ENCODE measurements around the gene FAM135A. TPM values are rescaled to one million over a fixed set of nuclear protein-coding genes. Genes with fewer than 3 reads are reported as not detected.

The FAM135A gene
- total RNA-seq, 1 donor from 2014 or later, result 33.4 TPM

GRCh38 chr6:70502484-70502883 is 89.2 kb downstream of the FAM135A start:
- no peak for TF ChIP-seq CTCF (conservative IDR thresholded peaks at IDR 0.05)
- no peak overlapping the region for H3K4me3 Mint-ChIP-seq
- H3K36me3 Mint-ChIP-seq, result peaks cover 56% of the 10 kb centered on the region
- H3K27me3 Mint-ChIP-seq, result no peaks in the 10 kb centered on the region
- H3K4me1 Mint-ChIP-seq (ENCODE audit: unreplicated experiment), result no peaks in the 10 kb centered on the region
- H3K9me3 Mint-ChIP-seq, result peaks cover 9% of the 10 kb centered on the region
- DNase-seq (ENCODE audit: extremely low spot score, unreplicated experiment), result no peak
- no peak overlapping the region for H3K27ac Mint-ChIP-seq

DNA sequence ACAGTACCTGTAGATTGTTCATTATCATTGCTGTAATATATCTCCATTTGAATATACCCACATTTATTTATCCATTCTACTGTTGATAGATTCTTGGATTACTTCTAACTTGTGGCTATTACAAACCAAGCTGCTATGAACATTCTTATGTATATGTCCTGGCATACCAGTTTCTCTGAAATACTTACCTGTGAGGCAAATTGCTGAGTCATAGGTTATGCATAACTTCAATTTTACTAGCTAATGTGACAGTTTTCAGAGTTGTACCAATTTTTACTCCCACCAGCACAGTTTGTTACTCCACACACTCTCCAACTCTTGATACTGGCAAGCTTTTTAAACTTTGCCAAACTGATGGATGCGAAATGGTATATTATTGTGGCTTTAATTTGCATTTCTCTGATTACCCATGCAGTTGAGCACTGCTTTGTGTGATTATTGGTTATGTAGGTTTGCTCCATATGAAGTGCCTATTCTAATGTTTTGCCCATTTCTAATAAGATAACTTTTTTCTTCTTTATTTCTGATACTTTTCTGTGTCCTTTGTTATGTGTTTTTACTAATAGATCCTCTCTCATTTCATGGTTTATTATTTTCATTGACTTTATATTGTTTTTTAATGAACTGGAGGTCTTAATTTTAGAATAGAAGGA is 90.6 kb downstream of the FAM135A start:
- peaks cover 9% of the 10 kb centered on the region for H3K9me3 Mint-ChIP-seq
- no peak for DNase-seq (ENCODE audit: extremely low spot score, unreplicated experiment)
- H3K27me3 Mint-ChIP-seq, result no peaks in the 10 kb centered on the region
- H3K36me3 Mint-ChIP-seq, result peaks cover 46% of the 10 kb centered on the region
- no peak overlapping the region for H3K27ac Mint-ChIP-seq
- TF ChIP-seq CTCF (conservative IDR thresholded peaks at IDR 0.05), result no peak
- no peak overlapping the region for H3K4me3 Mint-ChIP-seq
- H3K4me1 Mint-ChIP-seq (ENCODE audit: unreplicated experiment), result no peaks in the 10 kb centered on the region

DNA sequence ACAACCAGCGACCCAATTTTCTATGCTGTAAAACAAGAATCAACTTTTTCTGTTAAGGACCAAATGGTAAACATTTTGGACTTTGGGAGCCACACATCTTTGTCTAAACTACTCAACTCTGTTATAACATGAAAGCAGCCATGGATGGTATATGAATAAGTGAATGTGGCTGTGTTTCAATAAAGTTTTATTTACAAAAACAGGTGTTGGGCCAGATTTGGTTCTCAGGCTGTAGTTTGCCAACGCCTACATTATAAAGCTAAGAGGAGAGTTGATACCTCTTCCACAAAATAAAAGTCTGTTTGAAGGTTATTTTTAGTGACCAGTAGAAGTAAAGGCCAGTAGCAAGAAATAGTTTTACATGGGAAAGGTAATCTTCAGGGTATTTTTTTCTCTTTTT is 93.0 kb downstream of the FAM135A start:
- peaks cover 41% of the 10 kb centered on the region for H3K36me3 Mint-ChIP-seq
- no peak for TF ChIP-seq CTCF (conservative IDR thresholded peaks at IDR 0.05)
- H3K27me3 Mint-ChIP-seq, result no peaks in the 10 kb centered on the region
- H3K9me3 Mint-ChIP-seq, result peaks cover 4% of the 10 kb centered on the region
- no peak overlapping the region for H3K4me3 Mint-ChIP-seq
- no peak overlapping the region for H3K27ac Mint-ChIP-seq
- H3K4me1 Mint-ChIP-seq (ENCODE audit: unreplicated experiment), result no peaks in the 10 kb centered on the region
- no peak for DNase-seq (ENCODE audit: extremely low spot score, unreplicated experiment)

GRCh38 chr6:70507161-70507560 is 93.9 kb downstream of the FAM135A start:
- no peaks in the 10 kb centered on the region for H3K4me1 Mint-ChIP-seq (ENCODE audit: unreplicated experiment)
- peaks cover 35% of the 10 kb centered on the region for H3K36me3 Mint-ChIP-seq
- TF ChIP-seq CTCF (conservative IDR thresholded peaks at IDR 0.05), result no peak
- H3K4me3 Mint-ChIP-seq, result no peak overlapping the region
- no peak overlapping the region for H3K27ac Mint-ChIP-seq
- no peak for DNase-seq (ENCODE audit: extremely low spot score, unreplicated experiment)
- H3K9me3 Mint-ChIP-seq, result peaks cover 4% of the 10 kb centered on the region
- no peaks in the 10 kb centered on the region for H3K27me3 Mint-ChIP-seq

- no peak for TF ChIP-seq CTCF (conservative IDR thresholded peaks at IDR 0.05)
- Mint-ChIP-seq H3K4me1 (ENCODE audit: unreplicated experiment) (no peaks in the 10 kb centered on the region), H3K9me3 (peaks cover 4% of the 10 kb centered on the region), H3K4me3 (no peak overlapping the region), H3K27me3 (no peaks in the 10 kb centered on the region), H3K36me3 (peaks cover 20% of the 10 kb centered on the region), H3K27ac (no peak overlapping the region)
- DNase-seq (ENCODE audit: extremely low spot score, unreplicated experiment), result no peak
Observed at GRCh38 chr6:70508953-70509352, 95.6 kb downstream of the FAM135A start.

GRCh38 chr6:70510600-70510999 is 97.3 kb downstream of the FAM135A start:
- Mint-ChIP-seq H3K4me3 (no peak overlapping the region), H3K36me3 (peaks cover 9% of the 10 kb centered on the region), H3K27me3 (no peaks in the 10 kb centered on the region), H3K9me3 (no peaks in the 10 kb centered on the region), H3K4me1 (ENCODE audit: unreplicated experiment) (no peaks in the 10 kb centered on the region), H3K27ac (no peak overlapping the region)
- no peak for TF ChIP-seq CTCF (conservative IDR thresholded peaks at IDR 0.05)
- no peak for DNase-seq (ENCODE audit: extremely low spot score, unreplicated experiment)

Measured in type B pancreatic cell (in vitro differentiated cells).